Hepatocyte (in vitro differentiated cells): Measurements from ENCODE around the gene KCNN3. TPM values are rescaled to one million over a fixed set of nuclear protein-coding genes. Genes with fewer than 3 reads are reported as not detected.
"Not testable (repeated sequence)": the region's sequence is repeated elsewhere in the genome, so short reads cannot be mapped to it uniquely, and the experiment has no call there.

Source experiments
- DNase-seq: peaks from one replicate; pipeline ENCODE4 v3.0.0-alpha.2; 2016; ENCODE audit warnings: low spot score
- H2AFZ ChIP-seq: fragments of 200-600 bp; sonication (generic); 2 replicates; pipeline ENCODE4 v1.6.0; 2016; ENCODE audit warnings: antibody characterized with exemption, mild to moderate bottlenecking
- H3K27ac ChIP-seq: fragments of 200-600 bp; sonication (generic); 2 replicates; pipeline ENCODE4 v1.5.1; 2016; ENCODE audit warnings: mild to moderate bottlenecking
- H3K27me3 ChIP-seq: fragments of 200-600 bp; sonication (generic); 2 replicates; pipeline ENCODE4 v1.6.1; 2016
- H3K36me3 ChIP-seq: fragments of 200-600 bp; sonication (generic); replicated peaks from 2 replicates; pipeline ENCODE4 v1.5.1; 2016; ENCODE audit warnings: low read depth; ENCODE audit not compliant: insufficient read depth
- H3K4me1 ChIP-seq: fragments of 200-600 bp; sonication (generic); 2 replicates; pipeline ENCODE4 v1.5.1; 2016; ENCODE audit warnings: mild to moderate bottlenecking, moderate library complexity; ENCODE audit not compliant: insufficient read depth
- H3K4me2 ChIP-seq: fragments of 200-600 bp; sonication (generic); 2 replicates; pipeline ENCODE4 v1.6.0; 2016
- H3K4me3 ChIP-seq: fragments of 200-600 bp; sonication (generic); 2 replicates; pipeline ENCODE4 v1.5.1; 2016; ENCODE audit warnings: mild to moderate bottlenecking
- H3K79me2 ChIP-seq: fragments of 200-600 bp; sonication (generic); 2 replicates; pipeline ENCODE4 v1.6.0; 2017; ENCODE audit warnings: mild to moderate bottlenecking
- H3K9me2 ChIP-seq: fragments of 200-600 bp; sonication (generic); replicated peaks from 2 replicates; pipeline ENCODE4 v1.6.0; 2017; ENCODE audit warnings: mild to moderate bottlenecking; ENCODE audit not compliant: insufficient read depth
- H3K9me3 ChIP-seq: fragments of 200-600 bp; sonication (generic); 2 replicates; pipeline ENCODE4 v1.5.1; 2016; ENCODE audit warnings: low read depth, mild to moderate bottlenecking
- H4K20me1 ChIP-seq: fragments of 200-600 bp; sonication (generic); 2 replicates; pipeline ENCODE4 v1.6.0; 2016; ENCODE audit warnings: mild to moderate bottlenecking; ENCODE audit not compliant: insufficient read depth, poor library complexity, severe bottlenecking
- CTCF ChIP-seq: fragments of 200-600 bp; sonication (generic); IDR thresholded peaks from 2 replicates; pipeline ENCODE4 v1.5.1; 2016; ENCODE audit warnings: antibody characterized with exemption, mild to moderate bottlenecking; ENCODE audit not compliant: poor library complexity
- EZH2 ChIP-seq: fragments of 200-600 bp; sonication (generic); IDR thresholded peaks from 2 replicates; pipeline ENCODE4 v1.6.1; 2016; ENCODE audit warnings: antibody characterized with exemption, mild to moderate bottlenecking, borderline replicate concordance
- EZH2phosphoT487 ChIP-seq: fragments of 200-600 bp; sonication (generic); IDR thresholded peaks from one replicate; pipeline ENCODE4 v1.6.1; 2018; ENCODE audit warnings: antibody characterized with exemption, mild to moderate bottlenecking, low read depth, moderate library complexity; ENCODE audit not compliant: unreplicated experiment, severe bottlenecking
- WGBS: methylation state at CpG from one replicate; pipeline ENCODE4 v1.1.6; 2016; ENCODE audit warnings: low lambda C conversion rate; ENCODE audit errors: missing lambda C conversion rate; 5-methylcytosine and 5-hydroxymethylcytosine counted together
- polyA plus RNA-seq: library from polyadenylated mRNA; unstranded; fragments of >200 nt; fragmentation: Nextera tagmentation; extraction: Ambion mirVana; gene quantifications from 2 replicates; pipeline ENCODE4 v1.2.1, GENCODE V29; 2016
- total RNA-seq: library from RNA; depleted of rRNA; stranded (reverse); fragments of >200 nt; gene quantifications from 2 replicates; pipeline ENCODE4 v1.2.3, GENCODE V29; 2014

Gene KCNN3
- total and polyA plus RNA-seq, 2 experiments from 2014 or later, result 0.56 to 0.67 TPM

GRCh38 chr1:154911691-154912550 is 41.8 kb upstream of the KCNN3 start:
- TF ChIP-seq EZH2, result no peak
- no peak for TF ChIP-seq EZH2phosphoT487
- TF ChIP-seq CTCF, result no peak
- H3K9me3 ChIP-seq, result no peaks in the 10 kb centered on the region
- H4K20me1 ChIP-seq, result no peaks in the 10 kb centered on the region
- no peaks in the 10 kb centered on the region for H3K79me2 ChIP-seq
- H3K36me3 ChIP-seq, result no peaks in the 10 kb centered on the region
- H3K9me2 ChIP-seq, result no peaks in the 10 kb centered on the region
- whole genome bisulfite sequencing, result 91% methylated on average over 8 of the region's 8 CpGs
- H3K27me3 ChIP-seq, result no peaks in the 10 kb centered on the region
- no peak overlapping the region for H3K4me2 ChIP-seq
- H2AFZ ChIP-seq, result no peak overlapping the region
- H3K4me1 ChIP-seq, result no peaks in the 10 kb centered on the region
- no peak overlapping the region for H3K27ac ChIP-seq
- no peak for DNase-seq
- no peak overlapping the region for H3K4me3 ChIP-seq

- Histone ChIP-seq H3K36me3 (no peaks in the 10 kb centered on the region), H3K79me2 (no peaks in the 10 kb centered on the region), H3K9me3 (no peaks in the 10 kb centered on the region), H3K4me2 (no peak overlapping the region), H3K9me2 (no peaks in the 10 kb centered on the region), H3K4me3 (no peak overlapping the region), H3K4me1 (no peaks in the 10 kb centered on the region), H2AFZ (no peak overlapping the region), H3K27me3 (no peaks in the 10 kb centered on the region), H3K27ac (no peak overlapping the region), H4K20me1 (no peaks in the 10 kb centered on the region)
- DNase-seq, result no peak
- 88% methylated on average over 5 of the region's 5 CpGs for WGBS
- TF ChIP-seq EZH2phosphoT487 (no peak), EZH2 (no peak), CTCF (no peak)
Observed at GRCh38 chr1:154910851-154911250, 40.8 kb upstream of the KCNN3 start.

- H3K4me3 ChIP-seq, result no peak overlapping the region
- WGBS, result 89% methylated on average over 5 of the region's 5 CpGs
- no peak for DNase-seq
- no peaks in the 10 kb centered on the region for H3K4me1 ChIP-seq
- no peak overlapping the region for H3K4me2 ChIP-seq
- TF ChIP-seq EZH2phosphoT487 (no peak), CTCF (no peak), EZH2 (no peak)
- no peak overlapping the region for H3K27ac ChIP-seq
- H3K9me2 ChIP-seq, result no peaks in the 10 kb centered on the region
- H3K36me3 ChIP-seq, result no peaks in the 10 kb centered on the region
- no peaks in the 10 kb centered on the region for H3K79me2 ChIP-seq
- no peak overlapping the region for H2AFZ ChIP-seq
- H3K9me3 ChIP-seq, result no peaks in the 10 kb centered on the region
- H4K20me1 ChIP-seq, result no peaks in the 10 kb centered on the region
- H3K27me3 ChIP-seq, result no peaks in the 10 kb centered on the region
Observed at GRCh38 chr1:154908937-154909336, 38.9 kb upstream of the KCNN3 start.

- H3K36me3 ChIP-seq, H3K79me2 ChIP-seq, H3K27ac ChIP-seq, H3K9me3 ChIP-seq, H4K20me1 ChIP-seq, H2AFZ ChIP-seq, H3K4me3 ChIP-seq, H3K4me1 ChIP-seq, DNase-seq, H3K9me2 ChIP-seq, H3K27me3 ChIP-seq, H3K4me2 ChIP-seq: not testable (repeated sequence)
- 78% methylated on average over 3 of the region's 3 CpGs for WGBS
Observed at GRCh38 chr1:154908129-154908528, 38.0 kb upstream of the KCNN3 start.
